ENCODE measurements around the gene S100G.
A peak's percentile ranks its signal among the peaks of the same experiment; 100 is the strongest.

The S100G gene

GRCh38 chrX:16646366-16647138 lies 3.4 kb upstream of the S100G start:
- DNase-seq (ENCODE audit: low read depth in 2 of 2, low spot score in 1 of 2): no peak

GRCh38 chrX:16651391-16652024 lies 1.6 kb downstream of the S100G start:
- no peak for DNase-seq (ENCODE audit: low read depth in 2 of 2, low spot score in 1 of 2)

- DNase-seq (ENCODE audit: low read depth in 2 of 2, low spot score in 1 of 2): no peak
Measured at GRCh38 chrX:16653424-16653823, 3.5 kb downstream of the S100G start.

GRCh38 chrX:16654093-16654492 lies 4.1 kb downstream of the S100G start:
- no peak for DNase-seq (ENCODE audit: low read depth in 2 of 2, low spot score in 1 of 2)

- DNase-seq (ENCODE audit: low read depth in 2 of 2, low spot score in 1 of 2): no peak
Measured at GRCh38 chrX:16658284-16658683, 8.3 kb downstream of the S100G start.

- no peak for DNase-seq (ENCODE audit: low read depth in 2 of 2, low spot score in 1 of 2)
Measured at GRCh38 chrX:16659321-16659720, 9.4 kb downstream of the S100G start.

- DNase-seq (ENCODE audit: low read depth in 2 of 2, low spot score in 1 of 2): no peak
Measured at GRCh38 chrX:16661495-16661894, 11.5 kb downstream of the S100G start.

- DNase-seq (ENCODE audit: low read depth in 2 of 2, low spot score in 1 of 2): no peak
Measured at GRCh38 chrX:16662402-16662801, 12.4 kb downstream of the S100G start.

GRCh38 chrX:16664074-16664473 lies 14.1 kb downstream of the S100G start:
- DNase-seq (ENCODE audit: low read depth in 2 of 2, low spot score in 1 of 2): no peak

GRCh38 chrX:16664626-16665025 lies 14.7 kb downstream of the S100G start:
- no peak for DNase-seq (ENCODE audit: low read depth in 2 of 2, low spot score in 1 of 2)

GRCh38 chrX:16665089-16665488 lies 15.1 kb downstream of the S100G start:
- no peak for DNase-seq (ENCODE audit: low read depth in 2 of 2, low spot score in 1 of 2)

GRCh38 chrX:16666541-16666940 lies 16.6 kb downstream of the S100G start:
- DNase-seq (ENCODE audit: low read depth in 2 of 2, low spot score in 1 of 2): no peak

- no peak for DNase-seq (ENCODE audit: low read depth in 2 of 2, low spot score in 1 of 2)
Measured at GRCh38 chrX:16671005-16671404, 21.0 kb downstream of the S100G start.

GRCh38 chrX:16678689-16679088 lies 28.7 kb downstream of the S100G start:
- DNase-seq (ENCODE audit: low read depth in 2 of 2, low spot score in 1 of 2): no peak

GRCh38 chrX:16683007-16683664 lies 33.2 kb downstream of the S100G start:
- no peak for DNase-seq (ENCODE audit: low read depth in 2 of 2, low spot score in 1 of 2)

GRCh38 chrX:16687514-16687913 lies 37.6 kb downstream of the S100G start:
- no peak for DNase-seq (ENCODE audit: low read depth in 2 of 2, low spot score in 1 of 2)

- DNase-seq (ENCODE audit: low read depth in 2 of 2, low spot score in 1 of 2): peak; percentile 21 to 29
Measured at GRCh38 chrX:16695079-16695676, 45.2 kb downstream of the S100G start.

GRCh38 chrX:16696956-16697355 lies 47.0 kb downstream of the S100G start:
- no peak for DNase-seq (ENCODE audit: low read depth in 2 of 2, low spot score in 1 of 2)

- no peak for DNase-seq (ENCODE audit: low read depth in 2 of 2, low spot score in 1 of 2)
Measured at GRCh38 chrX:16699389-16699788, 49.4 kb downstream of the S100G start.

GRCh38 chrX:16700734-16701133 lies 50.8 kb downstream of the S100G start:
- DNase-seq (ENCODE audit: low read depth in 2 of 2, low spot score in 1 of 2): no peak

- DNase-seq (ENCODE audit: low read depth in 2 of 2, low spot score in 1 of 2): no peak
Measured at GRCh38 chrX:16702700-16703599, 53.0 kb downstream of the S100G start.
